Thyroid gland (tissue), 4 donors: ENCODE results near the gene CAMTA1.

Experiments used
- CTCF ChIP-seq, 6 experiments: fragments of 200-600 bp in 3 of 6; fragments of 450-650 bp in 3 of 6; sonication (generic) in 3 of 6; IDR thresholded peaks; one replicate each; pipeline ENCODE4 v1.5.1; 2016 to 2019; ENCODE audit warnings: antibody characterized with exemption in 6 of 6, mild to moderate bottlenecking in 2 of 6, inconsistent platforms in 1 of 6, moderate library complexity in 1 of 6
- POLR2A ChIP-seq, 2 donors: fragments of 450-650 bp; IDR thresholded peaks; one replicate each; pipeline ENCODE4 v1.6.1; 2017; ENCODE audit warnings: antibody characterized with exemption in 2 of 2, mild to moderate bottlenecking in 2 of 2, moderate library complexity in 1 of 2

- no peak for TF ChIP-seq POLR2A (IDR thresholded peaks at IDR 0.05)
- TF ChIP-seq CTCF (IDR thresholded peaks at IDR 0.05), result no peak
Observed at GRCh38 chr1:7716506-7716905, 931.3 kb downstream of the CAMTA1 start.
